ENCODE results near the gene PARD6B.

GRCh38 chr20:50735813-50736212, 4.4 kb downstream of the PARD6B start:
- TF ChIP-seq CTCF (conservative IDR thresholded peaks at IDR 0.05; ENCODE audit: low read length) (no peak), EZH2phosphoT487 (IDR thresholded peaks at IDR 0.05; ENCODE audit: borderline replicate concordance, low read depth, low read length) (no peak)
